Muscle of back (tissue), 11 donors: ENCODE data around the gene SLC1A2. TPM values are rescaled to one million over a fixed set of nuclear protein-coding genes. Genes with fewer than 3 reads are reported as not detected.

Experiments used
- DNase-seq, 3 donors: peaks; one replicate each; pipeline versions ENCODE4 v3.0.0 to v3.0.0-alpha.2; 2013
- polyA plus RNA-seq, 10 donors: library from polyadenylated mRNA; unstranded; fragments of 120-200 nt; gene quantifications; one replicate each; pipeline ENCODE4 v1.2.1, GENCODE V29; 2013; ENCODE audit not compliant: insufficient read length in 10 of 10

Gene SLC1A2
- polyA plus RNA-seq, 10 donors, result 0.21 to 1.5 (median 0.92) TPM

DNA sequence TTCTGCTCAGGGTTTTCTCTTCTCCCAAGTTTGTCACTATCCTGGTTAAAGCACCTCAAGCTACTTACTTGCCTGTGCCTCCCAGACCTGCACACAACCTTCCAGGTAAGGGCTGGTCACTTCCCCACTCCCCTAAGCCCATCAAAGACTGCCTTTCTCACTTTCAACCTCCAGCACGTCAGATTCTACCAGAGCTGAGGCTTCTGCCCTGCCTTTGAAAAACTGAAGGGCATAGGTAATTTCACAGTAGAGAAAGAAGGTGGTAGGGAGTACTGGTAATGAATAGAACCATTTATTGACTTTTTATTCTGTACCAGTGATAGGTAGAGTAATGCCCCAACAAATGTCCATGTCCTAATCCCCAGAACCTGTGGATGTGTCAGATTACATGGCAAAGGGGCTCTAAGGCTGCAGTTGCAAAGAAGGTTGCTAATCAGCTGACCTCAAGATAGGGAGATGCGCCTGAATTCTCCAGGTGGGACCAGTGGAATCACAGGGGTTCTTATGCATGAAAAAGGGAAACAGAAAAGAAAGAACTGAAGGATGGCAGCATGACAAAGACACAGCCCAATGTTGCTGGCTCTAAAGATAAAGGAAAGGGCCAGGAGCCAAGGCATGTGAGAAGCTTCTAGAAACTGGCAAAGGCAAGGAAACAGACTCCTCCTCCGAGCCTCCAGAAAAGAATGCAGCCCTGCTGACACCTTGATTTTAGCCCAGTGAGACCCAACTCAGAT lies 89.0 kb downstream of the SLC1A2 start:
- DNase-seq, result no peak

DNA sequence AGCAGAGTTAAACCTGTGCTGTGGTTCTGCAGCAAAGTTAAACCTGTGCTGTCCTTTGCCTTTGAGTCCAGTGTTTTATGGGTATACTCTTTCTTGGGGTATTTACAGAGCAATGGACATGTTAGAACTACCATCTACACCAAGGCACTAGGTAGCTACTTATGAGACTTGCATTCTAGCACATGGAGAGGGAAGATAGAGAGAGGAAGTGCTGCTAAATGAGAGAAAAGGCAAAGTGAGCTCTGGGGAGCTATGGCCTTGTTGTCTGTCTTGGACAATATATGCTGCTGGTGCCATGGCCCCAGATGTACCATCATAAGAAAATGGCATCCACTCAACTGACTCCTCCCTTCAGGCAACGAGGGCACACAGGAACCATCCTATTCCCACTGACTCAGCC lies 91.5 kb downstream of the SLC1A2 start:
- DNase-seq, result no peak

DNA sequence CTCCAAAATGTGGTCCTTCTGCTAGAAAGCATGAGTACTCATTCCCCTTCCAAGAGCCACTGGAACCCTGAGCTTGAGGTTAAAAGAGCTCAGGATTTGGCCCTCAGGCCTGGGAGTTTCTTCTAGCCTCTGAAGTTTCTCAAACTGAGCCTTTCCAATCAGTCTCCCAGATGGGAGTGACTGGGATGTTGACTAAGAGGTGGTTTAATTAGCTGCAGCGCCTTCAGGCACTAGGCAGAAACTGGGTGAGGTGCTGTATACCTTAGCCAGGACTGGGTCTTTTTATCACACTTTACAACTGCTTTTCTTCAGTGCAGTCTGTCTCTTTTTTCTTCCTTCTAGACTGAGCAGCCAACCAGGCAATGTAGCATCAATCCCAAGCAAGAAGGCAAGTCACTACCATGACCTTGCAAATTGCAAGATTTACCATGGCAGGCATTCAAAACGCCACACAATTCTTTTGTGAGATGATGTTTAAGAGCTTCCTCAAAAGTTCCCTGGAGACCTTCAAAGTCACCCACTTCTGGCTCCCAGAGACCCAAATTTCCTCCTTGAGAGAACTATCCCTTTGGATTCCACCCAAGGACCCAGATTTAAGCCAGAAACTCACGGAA lies 93.0 kb downstream of the SLC1A2 start:
- DNase-seq, result no peak

DNA sequence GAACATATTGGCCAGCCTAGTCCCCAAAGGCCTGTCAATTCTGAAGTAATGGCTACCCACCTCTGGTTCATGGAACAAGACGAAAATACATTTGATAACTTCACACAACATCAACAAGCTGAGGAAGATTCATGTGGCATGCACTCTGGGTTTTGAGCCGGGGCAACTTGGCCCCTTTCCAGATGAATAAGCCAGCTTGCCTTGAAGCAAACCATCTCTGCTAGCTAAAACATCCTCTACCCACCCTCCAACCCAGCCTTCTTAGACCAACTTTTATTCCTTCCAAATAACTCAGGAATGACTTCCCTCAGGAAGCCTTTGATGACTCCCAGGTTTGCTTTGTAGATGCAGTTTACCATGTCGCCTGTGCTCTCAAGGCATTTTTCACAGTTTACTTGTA lies 94.4 kb downstream of the SLC1A2 start:
- no peak for DNase-seq

DNA sequence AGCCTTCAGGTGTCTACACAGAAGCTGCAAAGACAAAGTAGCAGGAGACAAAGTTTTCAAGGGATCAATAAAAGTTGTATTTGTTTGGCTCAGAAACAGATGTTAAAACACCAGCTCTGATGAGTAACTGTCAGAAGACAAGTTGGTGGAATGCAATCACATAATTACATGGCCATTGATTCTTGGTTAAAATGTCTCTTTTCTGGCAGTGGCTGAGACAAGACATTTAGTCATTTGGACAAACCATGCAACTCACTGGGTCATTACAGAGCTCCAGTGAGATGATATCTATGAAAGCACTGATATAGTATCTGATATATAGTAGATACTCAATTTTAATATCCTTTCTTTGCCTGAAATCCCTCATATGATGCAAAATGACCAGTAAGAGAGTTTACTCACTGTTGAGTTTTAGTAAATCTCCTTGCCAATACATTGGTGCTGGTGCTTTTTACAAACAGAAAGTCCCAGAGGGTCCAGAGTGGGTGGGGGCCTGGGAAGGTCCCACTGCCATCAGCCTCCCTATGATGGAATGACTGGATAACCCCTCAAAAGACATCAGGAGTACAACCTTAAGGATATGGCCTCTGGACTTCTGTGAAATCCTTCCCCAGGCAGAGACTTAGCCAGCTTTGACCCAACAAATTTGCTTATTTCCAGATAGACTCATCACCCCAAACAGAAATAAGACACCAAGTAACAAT lies 95.0 kb downstream of the SLC1A2 start:
- DNase-seq, result no peak

DNA sequence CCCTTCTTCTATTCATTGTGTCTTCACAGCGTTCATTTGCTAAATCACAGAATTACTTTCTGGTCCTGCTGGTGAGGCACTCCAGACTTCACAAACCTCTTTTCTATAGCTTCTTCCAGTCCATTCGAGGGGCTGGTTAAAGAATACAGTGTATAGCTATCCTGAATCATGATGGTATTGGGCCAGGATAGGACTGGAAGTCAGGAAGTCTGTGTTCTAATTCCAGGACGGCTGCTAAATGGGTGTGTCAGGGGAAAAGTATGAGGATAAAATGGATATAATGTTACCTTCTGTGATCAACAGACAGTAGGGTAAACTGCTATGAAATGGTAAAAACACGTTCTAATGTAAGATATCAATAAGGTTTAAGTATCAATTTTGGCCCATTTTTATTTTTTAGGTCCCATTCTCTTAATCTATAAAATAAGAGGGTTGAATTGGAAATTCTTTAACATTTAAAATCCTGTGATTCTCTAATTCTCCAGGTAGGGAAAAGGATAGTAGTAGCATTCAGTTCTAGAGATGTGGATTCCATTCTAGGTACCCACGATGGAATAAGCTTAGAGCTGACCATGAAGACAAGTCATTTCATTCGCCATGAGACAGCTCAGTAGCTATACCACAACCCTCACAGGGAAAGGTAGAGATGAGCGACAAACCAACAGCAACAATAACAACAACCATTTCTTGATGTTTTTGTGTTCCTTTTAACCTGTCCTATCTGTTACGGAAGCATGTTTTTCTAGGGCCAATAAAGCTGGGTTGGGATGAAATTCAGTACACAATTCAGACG lies 96.1 kb downstream of the SLC1A2 start:
- no peak for DNase-seq

DNA sequence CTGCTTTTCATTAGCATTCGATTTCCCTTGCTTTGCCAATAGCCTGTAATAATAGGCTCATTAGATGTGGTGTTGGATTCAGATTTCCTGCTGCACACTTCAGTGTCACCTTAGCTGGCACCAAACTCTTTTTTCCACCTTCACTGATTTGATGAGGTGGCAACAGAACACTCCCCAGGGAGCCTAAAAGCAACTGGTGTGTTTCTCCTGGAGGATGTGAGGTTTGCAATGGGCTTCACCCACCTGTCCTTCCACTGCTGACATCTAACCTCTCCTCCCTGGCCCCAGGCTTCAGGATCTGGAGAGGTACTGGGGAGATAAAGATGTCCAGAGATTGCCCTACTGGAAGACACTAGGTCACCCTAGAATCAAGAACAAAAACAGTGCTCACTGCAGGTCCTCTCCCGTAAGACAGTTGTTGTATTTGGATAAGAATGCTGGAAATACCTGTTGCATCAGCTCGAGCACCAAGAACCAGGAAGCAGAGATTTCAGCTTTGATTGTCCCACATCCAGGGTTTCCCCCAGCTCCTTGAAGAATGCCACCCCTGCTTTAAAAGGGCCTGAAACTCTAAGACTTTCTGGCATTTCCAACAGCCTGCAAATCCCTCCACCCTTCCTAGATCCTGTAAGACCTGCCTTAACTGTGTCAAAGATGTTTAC lies 96.9 kb downstream of the SLC1A2 start:
- DNase-seq, result no peak

DNA sequence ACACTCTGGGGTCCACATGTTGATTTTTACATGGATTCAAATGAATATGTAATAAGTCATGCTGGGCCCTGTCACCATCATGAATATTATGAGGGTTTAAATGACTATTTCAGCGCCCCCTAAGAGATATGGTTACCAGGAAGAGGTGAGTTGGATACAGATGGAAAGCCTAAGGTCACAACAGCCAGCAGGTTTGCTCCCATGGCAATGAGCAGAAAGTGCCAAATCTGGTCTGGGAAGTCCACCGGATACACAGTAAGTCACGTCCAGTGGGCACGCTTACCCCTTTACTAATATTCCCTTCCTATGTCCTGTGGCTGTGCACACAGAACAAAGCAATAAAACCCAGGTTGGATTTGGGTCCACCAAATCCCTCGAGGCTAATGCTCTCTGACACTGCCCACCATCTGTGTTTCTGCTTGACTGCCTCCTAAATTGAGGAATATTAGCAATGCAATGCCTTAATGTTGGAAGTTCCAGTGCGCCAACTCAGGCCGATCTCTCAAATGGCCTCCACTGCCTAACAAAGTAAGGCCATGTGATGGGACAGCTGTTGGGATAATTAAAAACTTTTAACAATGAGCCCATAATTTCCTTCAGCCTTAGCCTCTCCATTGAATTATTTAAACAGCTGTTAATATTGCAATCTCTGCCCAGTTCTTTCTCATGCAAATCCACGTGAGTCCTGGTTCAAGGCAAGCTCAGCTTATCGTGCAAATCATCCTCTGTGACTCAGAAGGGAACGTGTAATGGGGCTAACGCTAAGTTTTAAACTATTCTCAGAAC lies 97.6 kb downstream of the SLC1A2 start:
- peak; percentile 55 to 77 (median 69) for DNase-seq

DNA sequence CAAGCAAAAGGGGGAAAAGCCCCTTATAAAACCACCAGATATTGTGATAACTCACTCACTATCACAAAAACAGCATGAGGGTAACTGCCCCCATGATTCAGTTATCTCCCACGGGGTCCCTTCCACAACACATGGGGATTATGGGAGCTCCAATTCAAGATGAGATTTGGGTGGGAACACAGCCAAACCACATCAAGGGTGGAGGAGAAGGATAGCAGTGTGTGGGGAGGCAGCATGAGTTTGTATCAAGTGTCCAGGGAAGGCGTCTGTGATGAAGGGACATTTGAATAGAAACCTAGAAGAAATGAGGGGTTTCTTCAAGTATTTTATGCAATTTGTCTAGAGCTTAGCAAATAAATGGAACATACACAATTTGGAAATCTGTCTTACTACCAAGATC lies 98.2 kb downstream of the SLC1A2 start:
- no peak for DNase-seq

DNA sequence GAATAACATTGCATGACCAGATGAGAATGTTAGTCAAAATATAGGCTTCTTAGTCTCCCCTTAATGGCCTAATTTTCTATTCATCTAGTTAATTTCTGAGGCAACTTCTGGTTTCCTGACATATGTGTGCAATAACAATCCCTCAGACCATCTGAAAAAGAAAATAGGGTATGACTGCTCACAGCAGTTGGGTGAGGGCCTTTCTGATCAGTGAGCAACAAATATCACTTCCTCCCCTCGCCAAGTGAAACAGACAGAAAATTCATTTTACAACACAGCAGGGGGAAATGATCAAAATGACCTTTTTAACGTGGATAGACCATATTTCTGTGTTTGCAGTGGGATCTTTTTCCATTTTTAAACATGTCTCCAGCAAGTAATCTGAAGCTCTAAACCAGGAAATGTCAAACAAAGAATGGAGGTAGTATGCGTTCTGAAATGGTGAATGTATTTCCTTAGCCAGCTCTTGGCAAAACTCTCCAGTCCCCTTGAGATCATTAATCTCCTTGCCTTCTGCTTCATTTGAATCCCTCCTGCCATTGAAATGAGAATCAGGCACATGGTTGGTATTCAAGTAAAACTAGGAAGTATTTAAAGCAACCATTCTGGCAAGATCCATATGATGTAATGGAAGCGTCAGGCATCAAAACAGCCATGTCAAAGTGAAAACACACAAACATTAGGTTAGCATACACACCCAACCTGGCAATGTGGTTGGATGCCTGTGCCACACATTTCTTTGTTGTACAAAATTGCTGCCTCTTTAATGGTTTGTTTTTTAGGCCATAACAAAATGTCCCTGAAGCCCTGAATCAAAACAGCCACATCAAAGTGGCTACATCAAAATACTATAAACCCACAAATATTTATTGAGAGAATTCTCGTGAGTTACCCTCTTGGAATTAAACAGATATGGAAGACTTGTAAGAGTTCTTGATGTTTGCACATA lies 100.1 kb downstream of the SLC1A2 start:
- no peak for DNase-seq

DNA sequence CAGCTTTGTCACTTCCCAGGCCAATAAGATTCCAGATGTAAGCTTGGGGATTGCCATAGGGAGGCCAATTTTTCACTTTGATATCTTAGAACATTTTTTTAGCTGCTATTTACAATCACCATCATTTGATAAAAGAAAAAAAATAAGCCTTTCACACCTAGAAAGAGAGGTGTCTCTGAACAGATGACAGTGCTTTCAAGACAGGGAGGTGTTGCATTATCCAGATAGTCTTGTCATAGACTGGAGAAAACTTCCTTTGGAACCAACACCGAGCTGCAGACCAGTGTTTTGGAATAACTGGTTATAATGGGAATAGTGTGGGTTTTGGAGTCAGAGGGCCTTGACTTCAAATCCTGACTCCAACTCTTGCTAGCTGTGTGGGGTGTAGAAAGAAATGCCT lies 101.0 kb downstream of the SLC1A2 start:
- DNase-seq, result no peak

DNA sequence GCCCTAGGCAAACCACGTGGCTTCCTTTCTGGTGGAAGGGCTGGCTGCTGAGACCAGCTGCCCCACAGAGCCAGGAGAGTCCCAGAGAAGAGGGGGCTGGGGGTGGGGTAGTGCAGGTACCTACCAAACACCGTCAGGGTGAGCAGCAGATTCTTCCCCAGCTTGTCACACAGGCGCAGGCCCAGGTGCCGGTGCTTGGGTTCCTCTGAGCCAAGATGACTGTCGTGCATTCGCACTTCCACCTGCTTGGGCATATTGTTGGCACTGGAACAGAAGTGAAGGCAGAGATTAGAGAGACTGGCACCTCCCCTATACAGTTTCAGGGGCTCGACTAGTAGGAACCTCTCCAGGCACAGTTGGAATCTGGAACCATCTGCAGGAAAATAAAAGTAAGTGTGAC lies 102.1 kb downstream of the SLC1A2 start:
- no peak for DNase-seq

DNA sequence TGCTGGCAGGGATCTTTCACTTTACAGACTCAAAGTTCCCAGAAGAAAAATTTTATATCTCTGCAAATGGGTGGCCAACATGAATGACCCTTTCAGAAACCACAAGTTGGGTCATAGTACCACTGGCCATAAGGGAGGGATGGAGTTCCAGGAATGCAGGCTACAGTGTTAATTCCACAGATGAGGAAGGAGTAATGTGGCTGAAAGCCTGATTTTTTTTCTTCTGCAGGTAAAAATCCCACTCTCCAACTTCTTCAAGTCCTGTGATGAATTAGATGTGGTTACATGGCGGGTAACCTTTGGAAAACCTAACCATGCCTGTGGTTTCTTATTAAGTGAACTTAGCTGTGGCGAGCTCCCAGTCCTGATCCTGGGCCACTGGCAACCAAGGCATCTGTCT lies 103.2 kb downstream of the SLC1A2 start:
- DNase-seq, result no peak

DNA sequence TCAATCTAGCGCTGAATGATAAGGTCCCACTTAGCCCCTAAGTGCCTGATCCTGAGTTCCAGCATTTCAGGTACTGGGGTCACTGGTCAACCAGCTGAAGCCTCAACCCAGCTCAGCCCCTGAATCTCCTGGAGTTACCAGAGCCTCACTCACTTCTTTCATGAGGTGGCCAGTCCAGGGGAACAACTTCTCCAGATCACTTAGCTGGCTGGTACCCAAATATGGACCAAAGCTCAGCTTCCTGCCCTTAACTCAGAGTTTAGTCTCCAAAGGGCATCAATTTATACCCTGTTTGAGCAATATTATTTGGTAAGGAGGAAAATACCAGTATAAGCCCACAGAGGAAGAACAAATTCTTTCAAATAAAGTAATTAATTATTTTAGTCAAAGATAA lies 105.6 kb downstream of the SLC1A2 start:
- no peak for DNase-seq

DNA sequence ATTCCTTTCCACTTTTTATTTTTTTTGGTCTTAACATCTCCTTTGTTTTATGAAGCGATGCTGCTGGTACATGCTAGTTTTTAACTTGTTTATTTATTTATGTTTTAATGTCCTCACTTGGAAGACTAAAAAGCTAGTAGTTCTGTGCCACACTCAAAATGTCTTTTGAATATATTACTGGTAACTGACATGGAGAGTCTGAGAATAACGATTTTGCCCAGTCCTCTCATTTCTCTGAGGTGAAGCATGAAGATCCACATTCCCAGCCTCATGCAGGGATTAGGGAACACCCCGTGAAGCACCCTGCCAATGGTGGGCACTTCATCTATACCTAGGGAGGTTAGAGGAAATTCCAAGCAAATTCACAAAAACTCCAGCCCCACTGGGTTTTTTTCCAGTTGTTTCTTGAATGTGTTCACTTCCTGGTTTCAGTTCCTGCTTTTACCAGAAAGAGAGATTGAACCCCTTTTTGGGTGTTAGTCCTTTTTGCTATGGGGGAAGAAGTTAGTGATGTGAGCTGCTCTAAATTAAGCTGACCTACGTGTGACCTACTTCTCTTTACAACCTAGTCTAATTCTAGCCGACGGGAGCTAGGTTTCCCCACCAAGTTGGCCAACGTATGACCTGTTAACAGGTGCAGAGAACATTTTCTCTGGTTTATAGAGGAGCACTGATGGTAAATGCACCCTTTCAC lies 106.1 kb downstream of the SLC1A2 start:
- peak in 1 of 3 donors; percentile 30 for DNase-seq

DNA sequence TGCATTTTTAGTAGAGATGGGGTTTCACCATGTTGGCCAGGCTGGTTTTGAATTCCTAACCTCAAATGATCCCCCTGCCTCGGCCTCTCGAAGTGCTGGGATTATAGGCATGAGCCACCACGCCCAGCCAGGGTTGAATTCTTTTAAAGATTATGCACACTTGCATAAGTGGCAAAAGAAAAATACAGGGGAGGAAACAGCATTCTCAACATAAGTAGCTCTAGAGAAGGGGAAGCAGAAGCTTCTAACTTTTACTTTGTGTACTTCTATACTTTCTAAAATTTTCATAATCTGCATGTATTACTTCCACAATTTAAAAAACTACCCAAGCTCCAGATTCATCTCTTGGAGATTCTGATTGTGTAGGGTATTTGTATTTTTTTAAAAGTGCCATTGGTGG lies 108.0 kb downstream of the SLC1A2 start:
- no peak for DNase-seq

DNA sequence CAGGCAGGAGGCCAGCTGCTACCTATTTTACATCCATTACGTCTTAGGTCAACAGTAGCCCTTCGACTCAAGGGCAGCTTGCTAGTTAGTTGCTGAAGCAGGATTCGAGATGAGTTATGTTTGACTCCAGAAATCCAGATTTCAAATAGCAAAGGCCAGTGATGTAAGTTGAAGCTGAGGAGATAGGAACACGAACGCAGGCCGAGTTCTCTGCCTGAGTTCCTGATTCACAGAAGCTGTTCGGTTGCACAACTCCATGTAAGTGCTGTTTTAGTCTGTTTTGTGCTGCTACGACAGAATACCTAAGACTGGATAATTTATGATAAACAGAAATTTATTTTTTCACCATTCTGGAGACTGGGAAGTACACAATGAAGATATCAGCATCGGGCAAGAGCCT lies 111.2 kb downstream of the SLC1A2 start:
- no peak for DNase-seq

DNA sequence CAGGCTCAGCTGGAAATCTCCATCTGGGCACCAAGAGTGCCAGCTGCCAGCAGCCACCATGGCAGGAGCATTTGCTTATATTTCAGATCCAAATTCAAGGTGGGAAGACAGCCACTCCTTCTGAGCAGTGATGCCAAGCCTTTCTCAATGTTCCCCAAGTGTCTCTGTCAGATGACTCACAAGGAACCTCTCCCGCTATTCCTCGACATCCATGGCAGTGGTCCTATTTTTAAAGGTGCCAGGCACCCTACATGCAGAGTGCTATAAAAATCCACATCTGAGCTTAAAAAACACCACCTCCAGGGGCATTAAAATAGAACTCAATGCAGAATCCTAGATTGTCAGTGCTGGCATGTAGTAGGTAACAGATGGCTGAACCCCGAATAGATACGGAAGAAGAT lies 112.1 kb downstream of the SLC1A2 start:
- DNase-seq, result no peak
